Measurements from ENCODE around the gene TAPT1.

DNA sequence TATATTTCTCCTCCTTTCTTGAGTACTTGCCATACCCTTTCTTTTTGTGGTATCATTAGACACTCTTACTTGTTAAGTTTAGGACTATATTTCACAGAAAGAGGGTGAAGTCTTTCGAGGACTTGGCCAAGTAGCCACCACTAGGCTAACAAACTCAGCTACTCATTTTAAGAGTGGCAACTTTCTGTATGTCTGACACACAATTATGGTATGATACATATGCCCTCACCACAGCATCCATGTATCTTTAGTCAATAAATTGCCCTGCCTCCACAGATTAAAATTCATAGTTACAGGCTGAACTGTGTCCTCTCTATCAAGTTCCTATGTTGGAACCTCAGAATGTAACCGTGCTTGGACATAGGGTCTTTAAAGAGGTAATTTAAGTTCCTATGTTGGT lies 23.2 kb downstream of the TAPT1 start:
- TF ChIP-seq, protein P1, sequence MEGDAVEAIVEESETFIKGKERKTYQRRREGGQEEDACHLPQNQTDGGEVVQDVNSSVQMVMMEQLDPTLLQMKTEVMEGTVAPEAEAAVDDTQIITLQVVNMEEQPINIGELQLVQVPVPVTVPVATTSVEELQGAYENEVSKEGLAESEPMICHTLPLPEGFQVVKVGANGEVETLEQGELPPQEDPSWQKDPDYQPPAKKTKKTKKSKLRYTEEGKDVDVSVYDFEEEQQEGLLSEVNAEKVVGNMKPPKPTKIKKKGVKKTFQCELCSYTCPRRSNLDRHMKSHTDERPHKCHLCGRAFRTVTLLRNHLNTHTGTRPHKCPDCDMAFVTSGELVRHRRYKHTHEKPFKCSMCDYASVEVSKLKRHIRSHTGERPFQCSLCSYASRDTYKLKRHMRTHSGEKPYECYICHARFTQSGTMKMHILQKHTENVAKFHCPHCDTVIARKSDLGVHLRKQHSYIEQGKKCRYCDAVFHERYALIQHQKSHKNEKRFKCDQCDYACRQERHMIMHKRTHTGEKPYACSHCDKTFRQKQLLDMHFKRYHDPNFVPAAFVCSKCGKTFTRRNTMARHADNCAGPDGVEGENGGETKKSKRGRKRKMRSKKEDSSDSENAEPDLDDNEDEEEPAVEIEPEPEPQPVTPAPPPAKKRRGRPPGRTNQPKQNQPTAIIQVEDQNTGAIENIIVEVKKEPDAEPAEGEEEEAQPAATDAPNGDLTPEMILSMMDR (conservative IDR thresholded peaks at IDR 0.05; ENCODE audit: low read length) = no peak
- no peak for TF ChIP-seq EZH2phosphoT487 (IDR thresholded peaks at IDR 0.05; ENCODE audit: borderline replicate concordance)

Measured in Loucy (cell line).